Upper lobe of left lung (tissue), 4 donors: Measurements from ENCODE around the gene SHOC1.

Source experiments
- CTCF ChIP-seq, 6 experiments: fragments of 450-650 bp in 4 of 6; fragments of 200-600 bp in 2 of 6; sonication (generic) in 2 of 6; IDR thresholded peaks; one replicate each; pipeline ENCODE4 v1.5.1; 2016 to 2019; ENCODE audit warnings: antibody characterized with exemption in 6 of 6
- EP300 ChIP-seq, 4 donors: sonication (generic); formaldehyde crosslinking; IDR thresholded peaks; one replicate each; pipeline ENCODE4 v1.5.1; 2017; ENCODE audit warnings: antibody characterized with exemption in 4 of 4, control low read depth in 2 of 4
- POLR2A ChIP-seq, 4 donors: fragments of 450-650 bp; IDR thresholded peaks; one replicate each; pipeline ENCODE4 v1.5.1; 2016 to 2017; ENCODE audit warnings: antibody characterized with exemption in 4 of 4, mild to moderate bottlenecking in 2 of 4
- POLR2AphosphoS5 ChIP-seq, 2 donors: sonication (generic); formaldehyde crosslinking; IDR thresholded peaks; one replicate each; pipeline ENCODE4 v1.5.1; 2017; ENCODE audit warnings: antibody characterized with exemption in 2 of 2

- no peak for TF ChIP-seq CTCF (IDR thresholded peaks at IDR 0.05)
- no peak for TF ChIP-seq POLR2A (IDR thresholded peaks at IDR 0.05)
- no peak for TF ChIP-seq EP300 (IDR thresholded peaks at IDR 0.05)
- no peak for TF ChIP-seq POLR2AphosphoS5 (IDR thresholded peaks at IDR 0.05)
Observed at GRCh38 chr9:111783424-111783823, 11.3 kb downstream of the SHOC1 start.
